ENCODE results near the gene ZNF423.

The ZNF423 gene

GRCh38 chr16:49674990-49675389 lies 180.9 kb downstream of the ZNF423 start:
- Histone ChIP-seq H3K9ac (ENCODE audit: low read depth, low read length) (no peak overlapping the region), H3K4me3 (ENCODE audit: low read length) (no peak overlapping the region), H3K36me3 (ENCODE audit: insufficient read depth, low read length) (peaks cover 3% of the 10 kb centered on the region; the same call in 1 of the 2 replicates), H3K9me3 (ENCODE audit: insufficient read depth, low read depth, low read length) (peaks cover 4% of the 10 kb centered on the region; the same call in 1 of the 2 replicates), H3K27ac (ENCODE audit: low read depth, low read length) (no peak overlapping the region), H3K27me3 (ENCODE audit: insufficient read depth, low read length) (no peaks in the 10 kb centered on the region), H3K4me1 (ENCODE audit: insufficient read depth, low read length) (no peaks in the 10 kb centered on the region)
- WGBS, result over 99% methylated on average over 3 of the region's 3 CpGs

DNA sequence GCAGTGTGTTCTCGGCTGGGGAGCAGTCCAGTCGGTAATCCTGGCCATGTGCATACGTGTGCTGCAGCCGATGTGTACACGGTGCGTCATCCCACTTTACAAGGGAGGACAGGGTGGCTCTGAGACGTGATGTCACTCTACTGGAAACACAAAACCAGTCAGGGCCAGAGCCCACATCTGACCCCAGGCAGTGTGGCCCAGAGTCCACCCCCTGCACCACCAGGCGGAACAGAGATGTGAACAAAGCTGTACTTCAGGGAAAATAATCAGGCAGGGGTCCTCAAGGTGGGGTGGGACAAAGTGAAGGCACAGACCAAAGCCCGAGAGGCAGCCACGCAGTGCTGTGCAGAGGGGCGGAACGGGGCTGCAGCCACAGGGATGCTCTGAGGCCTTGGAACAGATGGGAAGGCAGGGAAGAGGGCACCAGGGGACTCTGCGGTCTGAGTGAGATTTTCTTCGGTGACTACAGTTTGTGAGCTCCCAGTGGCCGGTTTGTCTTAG lies 181.5 kb downstream of the ZNF423 start:
- Histone ChIP-seq H3K27me3 (ENCODE audit: insufficient read depth, low read length) (no peaks in the 10 kb centered on the region), H3K9ac (ENCODE audit: low read depth, low read length) (no peak overlapping the region), H3K4me3 (ENCODE audit: low read length) (no peak overlapping the region), H3K4me1 (ENCODE audit: insufficient read depth, low read length) (no peaks in the 10 kb centered on the region), H3K36me3 (ENCODE audit: insufficient read depth, low read length) (no peaks in the 10 kb centered on the region), H3K27ac (ENCODE audit: low read depth, low read length) (no peak overlapping the region), H3K9me3 (ENCODE audit: insufficient read depth, low read depth, low read length) (no peaks in the 10 kb centered on the region; the same call in 1 of the 2 replicates)
- 95% methylated on average over 15 of the region's 15 CpGs for WGBS

GRCh38 chr16:49673442-49673841 lies 182.5 kb downstream of the ZNF423 start:
- Histone ChIP-seq H3K27me3 (ENCODE audit: insufficient read depth, low read length) (no peaks in the 10 kb centered on the region), H3K9me3 (ENCODE audit: insufficient read depth, low read depth, low read length) (no peaks in the 10 kb centered on the region), H3K36me3 (ENCODE audit: insufficient read depth, low read length) (no peaks in the 10 kb centered on the region), H3K9ac (ENCODE audit: low read depth, low read length) (no peak overlapping the region), H3K4me3 (ENCODE audit: low read length) (no peak overlapping the region), H3K27ac (ENCODE audit: low read depth, low read length) (no peak overlapping the region), H3K4me1 (ENCODE audit: insufficient read depth, low read length) (no peaks in the 10 kb centered on the region)
- WGBS, result 95% methylated on average over 8 of the region's 8 CpGs

- Histone ChIP-seq H3K4me1 (ENCODE audit: insufficient read depth, low read length) (no peaks in the 10 kb centered on the region), H3K27me3 (ENCODE audit: insufficient read depth, low read length) (no peaks in the 10 kb centered on the region), H3K9me3 (ENCODE audit: insufficient read depth, low read depth, low read length) (no peaks in the 10 kb centered on the region), H3K27ac (ENCODE audit: low read depth, low read length) (no peak overlapping the region), H3K36me3 (ENCODE audit: insufficient read depth, low read length) (no peaks in the 10 kb centered on the region), H3K9ac (ENCODE audit: low read depth, low read length) (no peak overlapping the region), H3K4me3 (ENCODE audit: low read length) (no peak overlapping the region)
- WGBS, result 93% methylated on average over 10 of the region's 11 CpGs
These were observed 183.2 kb downstream of the ZNF423 start for GRCh38 chr16:49672753-49673152.

- Histone ChIP-seq H3K9me3 (ENCODE audit: insufficient read depth, low read depth, low read length) (no peaks in the 10 kb centered on the region), H3K4me1 (ENCODE audit: insufficient read depth, low read length) (peaks cover 6% of the 10 kb centered on the region), H3K27ac (ENCODE audit: low read depth, low read length) (no peak overlapping the region), H3K4me3 (ENCODE audit: low read length) (no peak overlapping the region), H3K27me3 (ENCODE audit: insufficient read depth, low read length) (no peaks in the 10 kb centered on the region), H3K9ac (ENCODE audit: low read depth, low read length) (no peak overlapping the region), H3K36me3 (ENCODE audit: insufficient read depth, low read length) (no peaks in the 10 kb centered on the region)
- 97% methylated on average over 8 of the region's 12 CpGs for WGBS
These were observed 184.6 kb downstream of the ZNF423 start for GRCh38 chr16:49671333-49671732.

GRCh38 chr16:49670627-49671026 lies 185.3 kb downstream of the ZNF423 start:
- Histone ChIP-seq H3K9me3 (ENCODE audit: insufficient read depth, low read depth, low read length) (no peaks in the 10 kb centered on the region), H3K9ac (ENCODE audit: low read depth, low read length) (no peak overlapping the region), H3K4me3 (ENCODE audit: low read length) (no peak overlapping the region), H3K27ac (ENCODE audit: low read depth, low read length) (no peak overlapping the region), H3K4me1 (ENCODE audit: insufficient read depth, low read length) (peaks cover 13% of the 10 kb centered on the region), H3K36me3 (ENCODE audit: insufficient read depth, low read length) (no peaks in the 10 kb centered on the region), H3K27me3 (ENCODE audit: insufficient read depth, low read length) (no peaks in the 10 kb centered on the region)
- 94% methylated on average over 13 of the region's 13 CpGs for WGBS

- no peak overlapping the region for H3K4me3 ChIP-seq (ENCODE audit: low read length)
- no peaks in the 10 kb centered on the region for H3K36me3 ChIP-seq (ENCODE audit: insufficient read depth, low read length)
- peaks cover 22% of the 10 kb centered on the region for H3K4me1 ChIP-seq (ENCODE audit: insufficient read depth, low read length)
- 69% methylated on average over 17 of the region's 18 CpGs for WGBS
- no peak overlapping the region for H3K9ac ChIP-seq (ENCODE audit: low read depth, low read length)
- H3K27ac ChIP-seq (ENCODE audit: low read depth, low read length), result peak overlapping the region; percentile 41; the same call in 1 of the 2 replicates
- H3K9me3 ChIP-seq (ENCODE audit: insufficient read depth, low read depth, low read length), result no peaks in the 10 kb centered on the region
- no peaks in the 10 kb centered on the region for H3K27me3 ChIP-seq (ENCODE audit: insufficient read depth, low read length)
These were observed 190.3 kb downstream of the ZNF423 start for GRCh38 chr16:49665482-49666230.

GRCh38 chr16:49664221-49665215 lies 191.4 kb downstream of the ZNF423 start:
- no peaks in the 10 kb centered on the region for H3K27me3 ChIP-seq (ENCODE audit: insufficient read depth, low read length)
- H3K9me3 ChIP-seq (ENCODE audit: insufficient read depth, low read depth, low read length), result no peaks in the 10 kb centered on the region
- peak overlapping the region; percentile 41; the same call in 1 of the 2 replicates for H3K27ac ChIP-seq (ENCODE audit: low read depth, low read length)
- no peak overlapping the region for H3K9ac ChIP-seq (ENCODE audit: low read depth, low read length)
- 92% methylated on average over 37 of the region's 37 CpGs for WGBS
- peaks cover 22% of the 10 kb centered on the region for H3K4me1 ChIP-seq (ENCODE audit: insufficient read depth, low read length)
- no peaks in the 10 kb centered on the region for H3K36me3 ChIP-seq (ENCODE audit: insufficient read depth, low read length)
- H3K4me3 ChIP-seq (ENCODE audit: low read length), result no peak overlapping the region

DNA sequence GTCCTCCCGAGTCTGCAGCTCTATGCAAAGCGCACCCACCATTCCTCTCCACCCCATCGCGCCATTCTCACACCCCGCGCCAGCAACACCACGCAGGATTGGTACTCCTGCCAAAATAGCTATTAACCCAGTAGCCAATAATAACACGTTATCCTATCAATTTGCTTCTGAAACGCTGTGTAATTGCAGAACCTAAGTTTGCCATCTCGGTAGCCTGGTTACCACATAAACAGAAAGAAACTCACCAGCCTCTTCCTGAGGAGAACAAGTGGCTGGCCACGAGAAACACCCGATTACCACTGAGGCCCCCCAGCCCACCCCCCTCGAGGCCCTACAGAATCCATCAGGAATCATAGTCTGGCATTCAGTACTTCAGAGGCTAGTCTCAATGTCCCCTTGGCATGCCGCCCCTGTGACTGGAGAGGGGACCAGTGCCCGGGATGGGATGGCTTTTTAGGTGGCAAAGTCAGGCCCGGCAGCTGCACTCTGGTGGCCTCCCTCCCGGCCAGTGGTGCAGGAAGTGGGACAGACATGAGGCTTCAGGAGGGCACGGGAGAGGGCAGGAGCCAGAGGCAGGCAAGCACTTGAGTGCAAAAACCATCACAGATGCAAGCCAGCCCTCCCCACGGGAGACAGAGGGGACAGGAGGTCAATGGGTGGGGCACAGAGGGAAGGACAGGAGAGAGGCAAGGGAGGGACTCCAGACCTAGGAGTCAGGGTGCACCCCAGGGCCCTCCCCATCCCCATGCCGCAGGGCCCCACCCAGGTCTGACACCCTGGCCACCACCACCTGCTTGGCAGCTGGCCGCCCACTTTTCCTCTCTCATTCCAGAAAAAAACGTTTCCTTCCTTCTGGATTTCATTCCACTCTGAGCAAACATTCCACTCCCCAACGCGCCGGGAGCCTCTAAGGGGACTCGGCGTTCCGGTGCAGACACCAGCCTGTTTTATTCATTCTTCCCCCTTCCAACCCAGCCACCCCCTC lies 192.5 kb downstream of the ZNF423 start:
- no peak overlapping the region for H3K4me3 ChIP-seq (ENCODE audit: low read length)
- no peaks in the 10 kb centered on the region for H3K36me3 ChIP-seq (ENCODE audit: insufficient read depth, low read length)
- peaks cover 22% of the 10 kb centered on the region for H3K4me1 ChIP-seq (ENCODE audit: insufficient read depth, low read length)
- WGBS, result 91% methylated on average over 28 of the region's 28 CpGs
- H3K9ac ChIP-seq (ENCODE audit: low read depth, low read length), result no peak overlapping the region
- H3K27me3 ChIP-seq (ENCODE audit: insufficient read depth, low read length), result no peaks in the 10 kb centered on the region
- H3K9me3 ChIP-seq (ENCODE audit: insufficient read depth, low read depth, low read length), result no peaks in the 10 kb centered on the region
- H3K27ac ChIP-seq (ENCODE audit: low read depth, low read length), result no peak overlapping the region

GRCh38 chr16:49662569-49662968 lies 193.3 kb downstream of the ZNF423 start:
- Histone ChIP-seq H3K9me3 (ENCODE audit: insufficient read depth, low read depth, low read length) (no peaks in the 10 kb centered on the region), H3K4me3 (ENCODE audit: low read length) (no peak overlapping the region), H3K9ac (ENCODE audit: low read depth, low read length) (no peak overlapping the region), H3K4me1 (ENCODE audit: insufficient read depth, low read length) (peaks cover 22% of the 10 kb centered on the region), H3K36me3 (ENCODE audit: insufficient read depth, low read length) (no peaks in the 10 kb centered on the region), H3K27me3 (ENCODE audit: insufficient read depth, low read length) (no peaks in the 10 kb centered on the region), H3K27ac (ENCODE audit: low read depth, low read length) (no peak overlapping the region)
- WGBS, result 90% methylated on average over 4 of the region's 4 CpGs
